Tibial nerve (tissue), 4 donors: ENCODE results near the gene JMJD1C. TPM values are rescaled to one million over a fixed set of nuclear protein-coding genes. Genes with fewer than 3 reads are reported as not detected.

Experiments used
- DNase-seq, 2 donors: peaks; one replicate each; pipeline ENCODE4 v3.0.0-alpha.2; 2019; ENCODE audit warnings: low spot score in 2 of 2
- H3K27ac ChIP-seq, 4 donors: fragments of 200-600 bp; sonication (generic) in 3 of 4; one replicate each; pipeline ENCODE4 v1.5.1; 2017 to 2019; ENCODE audit warnings: mild to moderate bottlenecking in 1 of 4
- H3K27me3 ChIP-seq, 2 donors: fragments of 200-600 bp; sonication (generic) in 1 of 2; one replicate each; pipeline versions ENCODE4 v1.5.1 to v1.6.0; 2017 to 2019
- H3K36me3 ChIP-seq, 3 donors: fragments of 200-600 bp; sonication (generic); one replicate each; pipeline ENCODE4 v1.5.1; 2018 to 2019
- H3K4me1 ChIP-seq, 4 donors: fragments of 200-600 bp; sonication (generic) in 3 of 4; one replicate each; pipeline ENCODE4 v1.5.1; 2017 to 2019
- H3K4me3 ChIP-seq, 4 donors: fragments of 200-600 bp; sonication (generic) in 3 of 4; one replicate each; pipeline ENCODE4 v1.5.1; 2017 to 2019; ENCODE audit warnings: mild to moderate bottlenecking in 1 of 4, moderate library complexity in 1 of 4
- H3K9me3 ChIP-seq, 4 donors: fragments of 200-600 bp; sonication (generic) in 3 of 4; one replicate each; pipeline ENCODE4 v1.5.1; 2017 to 2019
- EP300 ChIP-seq, 2 donors: sonication (generic); formaldehyde crosslinking; IDR thresholded peaks; one replicate each; pipeline ENCODE4 v1.6.1; 2017; ENCODE audit warnings: antibody characterized with exemption in 2 of 2, mild to moderate bottlenecking in 1 of 2
- POLR2A ChIP-seq, 2 donors: fragments of 450-650 bp; IDR thresholded peaks; one replicate each; pipeline ENCODE4 v1.6.1; 2017; ENCODE audit warnings: antibody characterized with exemption in 2 of 2, mild to moderate bottlenecking in 2 of 2, moderate library complexity in 2 of 2
- WGBS, 2 donors: methylation state at CpG; one replicate each; pipeline ENCODE4 v1.1.5; 2018; 5-methylcytosine and 5-hydroxymethylcytosine counted together
- total RNA-seq, 4 donors: library from RNA; depleted of rRNA; stranded (reverse); fragments of >200 nt; gene quantifications; one replicate each; pipeline ENCODE4 v1.1.0, GENCODE V29; 2016
- TF ChIP-seq, protein P1 (sequence below), 5 experiments: fragments of 200-600 bp in 3 of 5; fragments of 450-650 bp in 2 of 5; sonication (generic) in 3 of 5; IDR thresholded peaks; one replicate each; pipeline ENCODE4 v1.5.1; 2016 to 2019; ENCODE audit warnings: antibody characterized with exemption in 5 of 5, mild to moderate bottlenecking in 3 of 5, moderate library complexity in 2 of 5

The JMJD1C gene
- total RNA-seq, 4 donors from 2014 or later: 100 to 156 (median 131) TPM

DNA sequence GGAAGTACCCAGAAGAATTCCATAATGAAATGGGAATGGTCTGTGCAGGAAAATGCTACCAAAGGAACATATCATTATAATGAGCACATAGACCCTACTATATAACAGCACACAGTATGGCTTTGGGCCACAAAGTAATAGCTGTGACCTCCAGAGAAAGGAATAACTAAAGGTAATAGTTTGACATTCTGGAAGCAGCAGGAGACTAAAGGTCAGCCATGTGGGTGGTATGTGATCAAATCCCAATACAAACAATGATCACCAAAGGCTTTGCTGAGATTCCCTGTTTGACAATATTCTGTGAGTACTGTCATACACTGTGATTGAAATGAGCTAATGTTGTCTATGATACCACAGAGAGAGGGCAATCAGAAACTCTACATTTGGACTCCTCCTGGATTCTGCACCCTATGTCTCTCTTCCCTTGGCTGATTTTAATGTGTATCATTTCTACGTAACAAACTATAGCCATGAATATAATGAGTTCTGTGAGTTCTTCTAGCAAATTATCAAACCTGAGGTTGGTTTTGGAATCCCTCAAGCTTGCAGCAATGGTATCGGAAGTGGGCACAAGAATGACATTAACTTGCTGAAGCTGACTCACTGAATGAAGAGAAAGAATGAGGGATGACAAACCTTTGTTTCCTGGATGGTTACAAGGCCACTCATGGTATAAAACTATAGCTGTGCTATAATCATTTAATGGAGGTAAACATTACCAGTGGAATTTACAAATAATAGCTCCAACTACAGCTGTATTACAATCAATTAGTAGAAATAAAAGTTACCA is 99.6 kb downstream of the JMJD1C start:
- TF ChIP-seq, protein P1, sequence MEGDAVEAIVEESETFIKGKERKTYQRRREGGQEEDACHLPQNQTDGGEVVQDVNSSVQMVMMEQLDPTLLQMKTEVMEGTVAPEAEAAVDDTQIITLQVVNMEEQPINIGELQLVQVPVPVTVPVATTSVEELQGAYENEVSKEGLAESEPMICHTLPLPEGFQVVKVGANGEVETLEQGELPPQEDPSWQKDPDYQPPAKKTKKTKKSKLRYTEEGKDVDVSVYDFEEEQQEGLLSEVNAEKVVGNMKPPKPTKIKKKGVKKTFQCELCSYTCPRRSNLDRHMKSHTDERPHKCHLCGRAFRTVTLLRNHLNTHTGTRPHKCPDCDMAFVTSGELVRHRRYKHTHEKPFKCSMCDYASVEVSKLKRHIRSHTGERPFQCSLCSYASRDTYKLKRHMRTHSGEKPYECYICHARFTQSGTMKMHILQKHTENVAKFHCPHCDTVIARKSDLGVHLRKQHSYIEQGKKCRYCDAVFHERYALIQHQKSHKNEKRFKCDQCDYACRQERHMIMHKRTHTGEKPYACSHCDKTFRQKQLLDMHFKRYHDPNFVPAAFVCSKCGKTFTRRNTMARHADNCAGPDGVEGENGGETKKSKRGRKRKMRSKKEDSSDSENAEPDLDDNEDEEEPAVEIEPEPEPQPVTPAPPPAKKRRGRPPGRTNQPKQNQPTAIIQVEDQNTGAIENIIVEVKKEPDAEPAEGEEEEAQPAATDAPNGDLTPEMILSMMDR (IDR thresholded peaks at IDR 0.05): no peak
- TF ChIP-seq EP300 (IDR thresholded peaks at IDR 0.05) (no peak), POLR2A (IDR thresholded peaks at IDR 0.05) (no peak)
- H3K36me3 ChIP-seq: no peaks in the 10 kb centered on the region
- H3K4me3 ChIP-seq: no peak overlapping the region
- H3K27me3 ChIP-seq: no peaks in the 10 kb centered on the region
- no peak for DNase-seq
- H3K27ac ChIP-seq: no peak overlapping the region
- peaks cover 0 to 14% (median 0%) of the 10 kb centered on the region in 4 donors for H3K4me1 ChIP-seq
- 94 to 96% methylated on average over 2 of the region's 2 CpGs for WGBS, 2 donors
- no peaks in the 10 kb centered on the region for H3K9me3 ChIP-seq

DNA sequence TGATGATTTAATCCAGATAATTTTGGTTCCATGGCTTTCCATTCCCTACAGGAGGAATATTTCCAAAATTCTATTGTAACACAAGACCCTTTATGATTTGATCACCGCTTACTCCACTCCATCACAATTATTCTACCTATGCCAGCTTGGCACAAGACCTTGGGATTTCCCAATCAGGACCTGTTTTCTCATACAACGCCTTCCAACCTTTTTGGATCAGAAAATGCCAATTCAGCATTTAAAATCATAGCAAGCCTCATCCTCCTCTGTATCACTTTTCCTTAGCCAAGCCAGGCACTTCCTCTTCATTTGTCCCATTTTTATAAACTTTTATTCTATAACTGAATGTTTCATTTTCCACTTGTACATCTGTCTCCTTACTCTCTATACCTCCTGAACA is 100.9 kb downstream of the JMJD1C start:
- TF ChIP-seq, protein P1 (IDR thresholded peaks at IDR 0.05): no peak
- TF ChIP-seq EP300 (IDR thresholded peaks at IDR 0.05) (no peak), POLR2A (IDR thresholded peaks at IDR 0.05) (no peak)
- H3K36me3 ChIP-seq: no peaks in the 10 kb centered on the region
- H3K27me3 ChIP-seq: no peaks in the 10 kb centered on the region
- H3K27ac ChIP-seq: no peak overlapping the region
- DNase-seq: no peak
- 87 to 94% methylated on average over 2 of the region's 2 CpGs for WGBS, 2 donors
- no peak overlapping the region for H3K4me3 ChIP-seq
- H3K4me1 ChIP-seq: peaks cover 0 to 14% (median 0%) of the 10 kb centered on the region in 4 donors
- no peaks in the 10 kb centered on the region for H3K9me3 ChIP-seq

DNA sequence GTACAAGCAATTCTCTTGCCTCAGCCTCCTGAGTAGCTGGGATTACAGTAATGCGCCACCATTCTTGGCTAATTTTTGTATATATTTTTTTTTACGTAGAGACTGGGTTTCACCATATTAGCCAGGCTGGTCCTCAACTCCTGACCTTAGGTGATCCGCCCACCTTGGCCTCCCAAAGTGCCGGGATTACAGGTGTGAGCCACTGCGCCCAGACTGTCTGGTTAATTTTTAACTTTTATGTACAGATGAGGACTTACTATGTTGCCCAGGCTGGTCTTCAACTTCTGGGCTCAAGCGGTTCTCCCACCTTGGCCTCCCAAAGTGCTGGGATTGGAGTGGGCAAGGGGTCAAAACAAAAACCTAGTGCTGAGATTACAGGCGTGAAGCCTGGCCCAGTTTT is 101.8 kb downstream of the JMJD1C start:
- H3K27ac ChIP-seq: no peak overlapping the region
- no peak for DNase-seq
- TF ChIP-seq, protein P1 (IDR thresholded peaks at IDR 0.05): no peak
- TF ChIP-seq EP300 (IDR thresholded peaks at IDR 0.05) (no peak), POLR2A (IDR thresholded peaks at IDR 0.05) (no peak)
- peaks cover 0 to 14% (median 0%) of the 10 kb centered on the region in 4 donors for H3K4me1 ChIP-seq
- no peaks in the 10 kb centered on the region for H3K9me3 ChIP-seq
- H3K4me3 ChIP-seq: no peak overlapping the region
- WGBS, 2 donors: 96 to 97% methylated on average over 7 of the region's 7 CpGs
- no peaks in the 10 kb centered on the region for H3K27me3 ChIP-seq
- H3K36me3 ChIP-seq: no peaks in the 10 kb centered on the region

- H3K36me3 ChIP-seq: no peaks in the 10 kb centered on the region
- H3K9me3 ChIP-seq: no peaks in the 10 kb centered on the region
- peaks cover 0 to 17% (median 0%) of the 10 kb centered on the region in 4 donors for H3K4me1 ChIP-seq
- H3K4me3 ChIP-seq: no peak overlapping the region
- no peak for DNase-seq
- 84 to 88% methylated on average over 2 of the region's 2 CpGs for WGBS, 2 donors
- no peak overlapping the region for H3K27ac ChIP-seq
- TF ChIP-seq, protein P1 (IDR thresholded peaks at IDR 0.05): no peak
- TF ChIP-seq EP300 (IDR thresholded peaks at IDR 0.05) (no peak), POLR2A (IDR thresholded peaks at IDR 0.05) (no peak)
- no peaks in the 10 kb centered on the region for H3K27me3 ChIP-seq
Measured at GRCh38 chr10:63355682-63356081, 110.1 kb downstream of the JMJD1C start.

DNA sequence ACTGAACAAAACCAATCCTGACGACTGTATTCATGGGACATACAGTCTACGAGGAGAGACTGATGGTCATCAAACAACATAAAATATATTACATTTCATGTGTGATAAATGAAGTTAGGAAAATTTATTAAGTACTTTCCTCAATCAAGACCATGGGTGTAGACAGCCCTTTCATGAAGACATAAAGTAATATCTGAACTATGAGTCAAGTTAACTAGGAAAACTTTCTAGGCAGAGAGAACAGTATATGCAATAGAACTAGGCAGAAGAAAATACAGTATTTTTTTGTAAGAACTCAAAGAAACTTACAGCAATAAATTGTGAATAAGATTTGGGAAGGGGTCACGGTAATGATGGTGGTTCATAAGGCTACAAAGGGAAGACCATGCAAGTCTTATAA is 112.8 kb downstream of the JMJD1C start:
- no peak overlapping the region for H3K27ac ChIP-seq
- no peaks in the 10 kb centered on the region for H3K27me3 ChIP-seq
- no peaks in the 10 kb centered on the region for H3K36me3 ChIP-seq
- 93 to 94% methylated on average over 3 of the region's 3 CpGs for WGBS, 2 donors
- H3K4me1 ChIP-seq: peaks cover 0 to 13% (median 0%) of the 10 kb centered on the region in 4 donors
- DNase-seq: no peak
- H3K9me3 ChIP-seq: no peaks in the 10 kb centered on the region
- TF ChIP-seq, protein P1 (IDR thresholded peaks at IDR 0.05): no peak
- TF ChIP-seq POLR2A (IDR thresholded peaks at IDR 0.05): no peak
- no peak for TF ChIP-seq EP300 (IDR thresholded peaks at IDR 0.05)
- H3K4me3 ChIP-seq: no peak overlapping the region
